MM.1S (cell line): ENCODE data around the gene CHTF18.
"Not testable (repeated sequence)": the region's sequence is repeated elsewhere in the genome, so short reads cannot be mapped to it uniquely, and the experiment has no call there.

Experiments used
- DNase-seq: peaks from one replicate; pipeline ENCODE4 v3.0.0-alpha.2; 2015
- H2AFZ ChIP-seq: fragments of 300-600 bp; sonication (generic); 2 replicates; pipeline ENCODE4 v1.6.0; 2016; ENCODE audit warnings: antibody characterized with exemption, low read length
- H3F3A ChIP-seq: fragments of 300-600 bp; sonication (generic); 2 replicates; pipeline ENCODE4 v1.6.1; 2016; ENCODE audit warnings: mild to moderate bottlenecking, antibody characterized with exemption, low read length, moderate library complexity, mixed read lengths; ENCODE audit not compliant: insufficient read depth
- H3K27ac ChIP-seq: fragments of 300-600 bp; sonication (generic); 2 replicates; pipeline ENCODE4 v1.5.1; 2016; ENCODE audit warnings: mild to moderate bottlenecking, low read length
- H3K27me3 ChIP-seq: fragments of 300-600 bp; sonication (generic); replicated peaks from 2 replicates; pipeline ENCODE4 v1.6.0; 2016; ENCODE audit warnings: low read length; ENCODE audit not compliant: insufficient read depth
- H3K36me3 ChIP-seq: fragments of 300-600 bp; sonication (generic); replicated peaks from 2 replicates; pipeline ENCODE4 v1.6.1; 2016; ENCODE audit warnings: mild to moderate bottlenecking, low read length, mixed read lengths; ENCODE audit not compliant: insufficient read depth
- H3K4me1 ChIP-seq: fragments of 300-600 bp; sonication (generic); 2 replicates; pipeline ENCODE4 v1.6.1; 2016; ENCODE audit warnings: low read length, mixed read lengths
- H3K4me2 ChIP-seq: fragments of 300-600 bp; sonication (generic); 2 replicates; pipeline ENCODE4 v1.6.0; 2016; ENCODE audit warnings: low read depth, low read length
- H3K4me3 ChIP-seq: fragments of 300-600 bp; sonication (generic); 2 replicates; pipeline ENCODE4 v1.5.1; 2016; ENCODE audit warnings: low read length, mixed read lengths
- H3K79me2 ChIP-seq: fragments of 300-600 bp; sonication (generic); 2 replicates; pipeline ENCODE4 v1.6.1; 2016; ENCODE audit warnings: mixed run types, low read length, mixed read lengths
- H3K9ac ChIP-seq: fragments of 300-600 bp; sonication (generic); 2 replicates; pipeline ENCODE4 v1.6.1; 2016; ENCODE audit warnings: low read length, mixed read lengths
- H3K9me2 ChIP-seq: fragments of 300-600 bp; sonication (generic); replicated peaks from 2 replicates; pipeline ENCODE4 v1.6.1; 2016; ENCODE audit warnings: mild to moderate bottlenecking, low read length, mixed read lengths; ENCODE audit not compliant: insufficient read depth
- H3K9me3 ChIP-seq: fragments of 300-600 bp; sonication (generic); replicated peaks from 2 replicates; pipeline ENCODE4 v1.6.1; 2016; ENCODE audit warnings: mild to moderate bottlenecking, low read length, mixed read lengths; ENCODE audit not compliant: insufficient read depth
- H4K20me1 ChIP-seq: fragments of 300-600 bp; sonication (generic); 2 replicates; pipeline ENCODE4 v1.6.1; 2016; ENCODE audit warnings: mild to moderate bottlenecking, low read length, moderate library complexity, mixed read lengths; ENCODE audit not compliant: insufficient read depth
- EZH2 ChIP-seq: fragments of 300-600 bp; sonication (generic); optimal IDR thresholded peaks from 2 replicates; pipeline ENCODE3; 2017; ENCODE audit warnings: low read depth, mild to moderate bottlenecking, antibody characterized with exemption, low read length, mixed read lengths
- EZH2phosphoT487 ChIP-seq: fragments of 300-600 bp; sonication (generic); IDR thresholded peaks from 2 replicates; pipeline ENCODE4 v1.6.1; 2018; ENCODE audit warnings: antibody characterized with exemption, low read length
- TF ChIP-seq, protein P1 (sequence below): fragments of 300-600 bp; sonication (generic); IDR thresholded peaks from 2 replicates; pipeline ENCODE4 v1.5.1; 2016; ENCODE audit warnings: antibody characterized with exemption, low read length, mixed read lengths

CHTF18 gene

DNA sequence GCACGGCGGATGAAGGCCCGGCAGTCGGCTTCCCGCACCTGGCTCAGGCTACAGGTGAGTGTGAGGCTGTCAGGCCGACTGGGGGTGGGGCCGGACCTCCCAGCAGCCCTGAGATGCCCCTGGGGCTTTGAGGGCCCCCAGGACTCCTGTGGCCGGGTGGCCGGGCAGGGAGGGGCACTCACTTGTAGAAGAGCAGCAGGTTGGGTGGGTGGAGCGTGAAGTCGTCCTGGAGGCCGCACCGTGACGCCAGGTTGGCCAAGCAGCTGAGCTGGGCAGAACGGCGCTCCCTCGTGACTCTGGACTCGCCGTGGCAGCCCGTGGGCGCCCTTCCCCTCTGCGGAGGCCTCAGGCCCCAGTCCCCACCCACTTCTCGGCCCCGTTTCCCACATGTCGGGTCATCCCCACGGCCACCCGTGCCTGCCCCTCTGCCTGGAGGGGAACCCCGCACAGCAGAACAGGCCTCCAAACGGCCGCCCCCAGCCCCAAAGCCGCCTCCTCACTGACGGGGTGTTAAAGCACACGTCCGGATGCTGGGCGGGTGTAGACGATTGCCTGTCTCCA, 13.1 kb upstream of the CHTF18 start:
- no peak overlapping the region for H3K4me3 ChIP-seq
- no peak for DNase-seq
- H3K4me2 ChIP-seq = no peak overlapping the region
- no peaks in the 10 kb centered on the region for H3F3A ChIP-seq
- H3K36me3 ChIP-seq = no peaks in the 10 kb centered on the region
- no peak overlapping the region for H3K9ac ChIP-seq
- H3K9me2 ChIP-seq = no peaks in the 10 kb centered on the region
- TF ChIP-seq, protein P1, sequence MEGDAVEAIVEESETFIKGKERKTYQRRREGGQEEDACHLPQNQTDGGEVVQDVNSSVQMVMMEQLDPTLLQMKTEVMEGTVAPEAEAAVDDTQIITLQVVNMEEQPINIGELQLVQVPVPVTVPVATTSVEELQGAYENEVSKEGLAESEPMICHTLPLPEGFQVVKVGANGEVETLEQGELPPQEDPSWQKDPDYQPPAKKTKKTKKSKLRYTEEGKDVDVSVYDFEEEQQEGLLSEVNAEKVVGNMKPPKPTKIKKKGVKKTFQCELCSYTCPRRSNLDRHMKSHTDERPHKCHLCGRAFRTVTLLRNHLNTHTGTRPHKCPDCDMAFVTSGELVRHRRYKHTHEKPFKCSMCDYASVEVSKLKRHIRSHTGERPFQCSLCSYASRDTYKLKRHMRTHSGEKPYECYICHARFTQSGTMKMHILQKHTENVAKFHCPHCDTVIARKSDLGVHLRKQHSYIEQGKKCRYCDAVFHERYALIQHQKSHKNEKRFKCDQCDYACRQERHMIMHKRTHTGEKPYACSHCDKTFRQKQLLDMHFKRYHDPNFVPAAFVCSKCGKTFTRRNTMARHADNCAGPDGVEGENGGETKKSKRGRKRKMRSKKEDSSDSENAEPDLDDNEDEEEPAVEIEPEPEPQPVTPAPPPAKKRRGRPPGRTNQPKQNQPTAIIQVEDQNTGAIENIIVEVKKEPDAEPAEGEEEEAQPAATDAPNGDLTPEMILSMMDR = no peak
- TF ChIP-seq EZH2 (no peak), EZH2phosphoT487 (0 out of 2 replicates have a peak, but pooled peaks have one; percentile 53)
- H3K27ac ChIP-seq = no peak overlapping the region
- H3K4me1 ChIP-seq = no peaks in the 10 kb centered on the region
- no peaks in the 10 kb centered on the region for H3K9me3 ChIP-seq
- H4K20me1 ChIP-seq = no peaks in the 10 kb centered on the region
- H3K27me3 ChIP-seq = peaks cover 89% of the 10 kb centered on the region
- H3K79me2 ChIP-seq = no peaks in the 10 kb centered on the region
- no peak overlapping the region for H2AFZ ChIP-seq

DNA sequence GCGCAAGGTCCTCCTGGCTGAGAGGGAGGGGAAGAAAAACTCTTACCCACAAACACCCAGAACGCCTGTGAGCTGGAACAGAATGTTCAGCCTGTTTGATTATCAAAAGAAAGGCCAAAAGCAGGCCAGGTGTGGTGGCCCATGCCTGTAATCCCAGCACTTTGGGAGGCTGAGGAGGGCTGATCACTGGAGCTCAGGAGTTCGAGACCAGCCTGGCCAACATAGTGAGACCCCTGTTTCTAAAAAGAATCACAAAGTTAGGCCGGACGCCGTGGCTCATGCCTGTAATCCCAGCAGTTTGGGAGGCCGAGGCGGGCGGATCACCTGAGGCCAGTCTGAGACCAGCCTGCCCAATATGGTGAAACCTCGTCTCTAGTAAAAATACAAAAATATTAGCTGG, 12.1 kb upstream of the CHTF18 start:
- H3F3A ChIP-seq, H4K20me1 ChIP-seq, H3K79me2 ChIP-seq, H3K4me3 ChIP-seq, H3K9ac ChIP-seq, H3K4me1 ChIP-seq, H3K4me2 ChIP-seq, H3K9me2 ChIP-seq, H3K9me3 ChIP-seq, H3K36me3 ChIP-seq, DNase-seq, H3K27ac ChIP-seq, H2AFZ ChIP-seq: not testable (repeated sequence)
- H3K27me3 ChIP-seq = peaks cover 93% of the 10 kb centered on the region

DNA sequence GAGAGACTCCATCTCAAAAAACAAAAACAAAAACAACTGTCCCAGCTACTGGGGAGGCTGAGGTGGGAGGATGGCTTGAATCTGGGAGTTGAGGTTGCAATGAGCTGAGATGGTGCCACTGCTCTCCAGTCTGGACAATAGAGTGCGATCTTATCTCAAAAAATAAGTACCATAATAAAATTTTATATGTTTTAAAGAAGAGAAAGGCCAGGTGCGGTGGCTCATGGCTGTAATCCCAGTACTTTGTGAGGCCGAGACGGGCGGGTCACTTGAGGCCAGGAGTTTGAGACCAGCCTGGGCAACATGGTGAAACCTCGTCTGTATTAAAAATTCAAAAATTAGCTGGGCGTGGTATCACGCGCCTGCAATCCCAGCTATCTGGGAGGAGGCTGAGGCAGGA, 11.6 kb upstream of the CHTF18 start:
- Histone ChIP-seq H3K79me2 (no peaks in the 10 kb centered on the region), H4K20me1 (no peaks in the 10 kb centered on the region), H3F3A (no peaks in the 10 kb centered on the region), H3K9ac (no peak overlapping the region), H3K27me3 (peaks cover 93% of the 10 kb centered on the region), H3K4me2 (no peak overlapping the region), H3K27ac (no peak overlapping the region), H3K9me3 (no peaks in the 10 kb centered on the region), H3K36me3 (no peaks in the 10 kb centered on the region), H3K4me3 (no peak overlapping the region), H2AFZ (no peak overlapping the region), H3K4me1 (no peaks in the 10 kb centered on the region), H3K9me2 (no peaks in the 10 kb centered on the region)
- no peak for DNase-seq
- TF ChIP-seq, protein P1 = no peak
- TF ChIP-seq EZH2 (no peak), EZH2phosphoT487 (no peak)

GRCh38 chr16:777826-778225, 10.6 kb upstream of the CHTF18 start:
- H3K4me2 ChIP-seq = no peak overlapping the region
- no peaks in the 10 kb centered on the region for H3K4me1 ChIP-seq
- H4K20me1 ChIP-seq = no peaks in the 10 kb centered on the region
- H3K27ac ChIP-seq = no peak overlapping the region
- H3K9me3 ChIP-seq = no peaks in the 10 kb centered on the region
- no peak overlapping the region for H2AFZ ChIP-seq
- no peaks in the 10 kb centered on the region for H3F3A ChIP-seq
- peak; percentile 54 for TF ChIP-seq EZH2
- TF ChIP-seq EZH2phosphoT487 = no peak
- TF ChIP-seq, protein P1 = no peak
- no peak overlapping the region for H3K4me3 ChIP-seq
- peaks cover 97% of the 10 kb centered on the region for H3K27me3 ChIP-seq
- no peaks in the 10 kb centered on the region for H3K36me3 ChIP-seq
- H3K9me2 ChIP-seq = no peaks in the 10 kb centered on the region
- DNase-seq = no peak
- H3K9ac ChIP-seq = no peak overlapping the region
- no peaks in the 10 kb centered on the region for H3K79me2 ChIP-seq
